GM08714 (cell line): ENCODE results near the gene DCDC1.

Experiments used
- H3K4me3 ChIP-seq: fragments of 200-500 bp; sonication (Bioruptor generic); 2 replicates; pipeline ENCODE4 v1.5.1; 2014; ENCODE audit warnings: mild to moderate bottlenecking, low read length, inconsistent platforms
- ZNF274 ChIP-seq: IDR thresholded peaks from 2 replicates; pipeline ENCODE4 v1.6.1; 2012; ENCODE audit warnings: mild to moderate bottlenecking, low read depth, low read length

Gene DCDC1

DNA sequence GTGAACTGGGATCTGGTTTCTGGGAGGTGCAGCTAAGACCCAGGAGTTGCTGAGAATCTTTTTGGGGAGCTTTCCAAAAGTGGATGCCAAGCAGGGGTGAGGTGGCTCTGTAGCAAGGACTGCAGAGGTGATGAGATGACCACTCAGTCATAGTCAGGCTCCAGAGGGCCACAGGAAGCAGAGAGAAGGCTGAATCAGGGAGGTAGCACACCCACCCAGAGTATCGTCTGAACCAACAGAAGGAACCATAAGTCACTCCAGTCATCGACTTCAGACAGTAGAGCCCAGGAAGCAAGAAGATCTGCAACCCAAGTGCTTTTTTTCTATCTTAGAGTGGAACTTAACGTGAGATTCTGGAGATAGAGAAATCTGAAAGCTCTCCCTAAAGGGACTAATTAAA is 447.7 kb downstream of the DCDC1 start:
- H3K4me3 ChIP-seq: no peak overlapping the region
- TF ChIP-seq ZNF274: no peak

- no peak overlapping the region for H3K4me3 ChIP-seq
- no peak for TF ChIP-seq ZNF274
Observed at GRCh38 chr11:30919389-30920152, 450.0 kb downstream of the DCDC1 start.

- H3K4me3 ChIP-seq: no peak overlapping the region
- no peak for TF ChIP-seq ZNF274
Observed at GRCh38 chr11:30917859-30918478, 451.6 kb downstream of the DCDC1 start.

DNA sequence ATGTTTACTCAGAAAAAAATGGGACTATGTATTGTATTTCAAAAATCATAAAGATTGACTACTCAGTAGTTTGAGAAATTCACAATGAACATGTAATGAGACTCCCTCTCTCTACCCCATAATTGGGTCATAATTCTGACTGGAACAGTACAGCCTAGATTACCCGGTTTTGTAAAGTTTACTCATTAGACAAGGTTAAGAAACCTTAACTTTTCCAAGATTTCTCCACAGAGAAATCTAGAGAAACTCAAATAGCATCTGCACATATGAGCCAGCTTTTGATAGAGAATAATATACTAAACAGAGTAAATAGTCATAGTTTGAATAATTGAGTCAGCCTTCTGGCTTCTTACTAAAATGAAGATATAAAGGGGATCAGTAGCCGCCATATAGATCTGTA is 452.3 kb downstream of the DCDC1 start:
- no peak for TF ChIP-seq ZNF274
- H3K4me3 ChIP-seq: no peak overlapping the region

GRCh38 chr11:30916764-30917163 is 452.8 kb downstream of the DCDC1 start:
- no peak for TF ChIP-seq ZNF274
- no peak overlapping the region for H3K4me3 ChIP-seq

DNA sequence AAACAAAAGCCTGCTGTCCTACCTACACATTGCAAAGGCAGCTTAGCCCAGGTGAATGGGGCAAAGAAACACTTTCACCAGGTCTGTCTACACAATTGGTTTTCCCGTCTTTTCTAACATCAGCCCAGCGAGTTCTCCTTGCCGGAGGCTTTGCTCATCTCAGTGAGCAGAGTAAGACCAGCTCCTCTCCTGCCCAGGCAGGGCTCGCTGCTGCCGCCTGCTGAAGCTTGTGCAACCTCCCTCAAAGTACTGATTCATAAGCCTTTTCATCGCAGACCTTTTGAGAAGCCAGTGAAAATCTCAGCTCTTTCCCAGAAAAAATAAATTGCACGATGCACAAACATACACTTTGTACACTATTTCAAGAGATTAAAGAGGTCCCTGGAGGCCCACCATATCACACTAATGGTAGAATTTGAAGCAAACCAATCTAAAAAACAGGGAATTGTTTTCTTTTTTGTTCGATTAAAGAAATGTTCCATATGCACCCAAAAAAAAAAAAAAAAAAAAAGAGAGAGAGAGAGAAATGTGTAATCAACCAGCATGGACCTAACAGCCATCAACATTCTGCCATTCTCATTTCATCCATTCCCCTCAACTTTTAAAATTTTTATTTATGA is 455.3 kb downstream of the DCDC1 start:
- no peak for TF ChIP-seq ZNF274
- no peak overlapping the region for H3K4me3 ChIP-seq

- no peak overlapping the region for H3K4me3 ChIP-seq
- no peak for TF ChIP-seq ZNF274
Observed at GRCh38 chr11:30911247-30911646, 458.3 kb downstream of the DCDC1 start.

DNA sequence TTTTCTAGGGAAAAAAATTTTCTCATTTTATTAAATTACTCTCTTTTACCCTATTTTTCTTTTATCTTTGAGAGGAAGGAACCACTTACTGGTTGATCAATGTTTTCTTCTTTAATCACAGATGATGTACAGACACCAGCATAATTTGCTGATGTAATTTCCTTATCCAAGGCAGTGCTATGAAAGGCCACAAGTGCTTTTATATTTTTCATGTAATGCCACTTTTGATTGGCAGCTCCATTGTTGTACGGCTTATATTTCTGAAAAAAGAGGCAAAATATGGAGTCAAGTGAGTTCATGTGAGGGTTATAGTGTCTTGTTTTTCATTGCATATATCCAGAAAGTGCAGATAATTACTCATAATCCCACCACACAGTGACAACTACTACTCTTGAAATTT is 460.7 kb downstream of the DCDC1 start:
- TF ChIP-seq ZNF274: no peak
- H3K4me3 ChIP-seq: no peak overlapping the region

DNA sequence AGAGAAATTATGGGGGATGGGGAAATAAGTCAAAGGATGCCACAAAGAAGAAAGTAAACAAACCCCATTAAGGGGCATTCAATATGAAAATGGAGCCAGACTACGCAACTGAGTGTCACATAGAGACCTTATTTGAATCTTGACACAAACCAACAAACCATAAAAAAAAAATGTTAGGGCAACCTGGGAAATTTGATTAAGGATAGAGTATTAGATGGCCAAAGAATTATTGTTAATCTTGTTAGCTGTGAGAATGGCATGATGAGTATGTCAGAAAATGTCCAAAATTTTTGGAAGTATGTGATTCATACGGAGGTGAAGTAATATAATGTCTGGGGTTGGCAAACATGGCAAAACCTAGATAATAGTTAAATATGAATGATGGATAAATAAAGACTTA is 461.3 kb downstream of the DCDC1 start:
- H3K4me3 ChIP-seq: no peak overlapping the region
- TF ChIP-seq ZNF274: no peak

- TF ChIP-seq ZNF274: no peak
- no peak overlapping the region for H3K4me3 ChIP-seq
Observed at GRCh38 chr11:30902929-30903328, 466.6 kb downstream of the DCDC1 start.

DNA sequence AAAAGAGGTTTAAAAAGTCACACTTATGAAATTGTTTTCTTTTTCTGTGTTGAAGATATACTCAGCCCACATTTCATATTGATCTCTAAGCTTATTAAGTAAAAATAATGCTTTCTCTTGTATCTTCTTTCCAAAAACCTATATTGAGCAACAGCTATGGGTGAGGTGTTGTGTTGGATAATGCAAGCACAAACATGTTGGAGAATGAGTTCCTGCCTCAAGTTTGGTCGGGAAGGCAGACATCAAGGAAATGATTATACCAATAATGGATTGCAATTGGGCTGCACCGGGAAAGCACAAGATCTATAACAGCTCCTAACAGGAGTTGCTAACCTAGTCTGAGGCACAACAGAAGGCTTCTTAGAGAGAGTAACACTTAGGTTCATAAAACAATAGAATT is 474.5 kb downstream of the DCDC1 start:
- no peak for TF ChIP-seq ZNF274
- no peak overlapping the region for H3K4me3 ChIP-seq

GRCh38 chr11:30893318-30893717 is 476.2 kb downstream of the DCDC1 start:
- TF ChIP-seq ZNF274: no peak
- H3K4me3 ChIP-seq: no peak overlapping the region

GRCh38 chr11:30889143-30889794 is 480.3 kb downstream of the DCDC1 start:
- no peak overlapping the region for H3K4me3 ChIP-seq
- TF ChIP-seq ZNF274: no peak

DNA sequence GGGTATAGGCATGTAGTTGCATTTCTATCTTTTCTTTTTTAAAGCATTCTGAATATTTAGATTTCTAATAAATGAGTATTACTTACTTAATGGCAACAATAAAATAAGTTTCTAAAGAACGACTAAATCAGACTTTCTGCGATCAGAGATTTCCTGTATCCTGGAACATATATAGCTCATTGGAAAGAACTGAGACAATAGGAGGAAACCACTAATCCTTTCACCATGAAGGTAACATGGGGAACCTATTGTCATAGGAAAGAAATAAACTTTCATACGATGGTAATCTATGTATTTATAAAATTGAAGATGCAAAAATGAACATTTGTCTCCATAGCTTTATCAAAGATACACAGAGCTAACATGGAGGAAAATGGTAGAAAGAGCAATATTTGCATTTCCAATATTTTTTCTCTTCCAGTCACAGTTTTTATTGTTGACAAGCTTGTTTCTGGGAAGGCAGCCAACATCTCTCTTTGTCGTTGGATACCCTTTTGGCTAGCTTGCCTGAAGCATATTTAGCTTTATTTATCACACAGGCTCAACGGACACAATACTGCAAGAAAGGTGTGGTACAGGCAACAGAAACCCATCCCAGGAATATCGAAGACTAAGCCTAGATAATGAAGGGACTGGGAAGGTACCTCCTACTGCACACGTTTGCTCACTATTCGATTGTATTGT is 490.1 kb downstream of the DCDC1 start:
- TF ChIP-seq ZNF274: no peak
- H3K4me3 ChIP-seq: no peak overlapping the region
